MG63 (cell line): ENCODE data around the gene DTNB. TPM values are rescaled to one million over a fixed set of nuclear protein-coding genes. Genes with fewer than 3 reads are reported as not detected.

ENCODE experiments used
- DNase-seq: peaks from one replicate; pipeline ENCODE4 v3.0.0-alpha.2; 2020
- H3K27me3 ChIP-seq: fragments of 250-450 bp; sonication (Bioruptor Pico); 2 replicates; pipeline ENCODE4 v1.5.1; 2020; ENCODE audit warnings: mild to moderate bottlenecking, moderate library complexity
- H3K36me3 ChIP-seq: fragments of 250-450 bp; sonication (Bioruptor Pico); 2 replicates; pipeline ENCODE4 v1.5.1; 2020; ENCODE audit warnings: mild to moderate bottlenecking, moderate library complexity
- H3K4me3 ChIP-seq: fragments of 250-450 bp; sonication (Bioruptor Pico); 2 replicates; pipeline ENCODE4 v1.5.1; 2020; ENCODE audit warnings: mild to moderate bottlenecking, moderate library complexity
- H3K9me3 ChIP-seq: fragments of 250-450 bp; sonication (Bioruptor Pico); 2 replicates; pipeline ENCODE4 v1.5.1; 2020; ENCODE audit warnings: mild to moderate bottlenecking, moderate library complexity
- total RNA-seq: library from RNA; depleted of rRNA; stranded (reverse); fragments of >200 nt; shearing (Covaris generic); gene quantifications from 2 replicates; pipeline ENCODE4 v1.2.3, GENCODE V29; 2014; ENCODE audit warnings: low replicate concordance

DTNB gene
- total RNA-seq, 1 experiment from 2014 or later, result 8.2 TPM

GRCh38 chr2:25483607-25484266, 189.6 kb downstream of the DTNB start:
- Histone ChIP-seq H3K36me3 (no peaks in the 10 kb centered on the region), H3K9me3 (no peaks in the 10 kb centered on the region), H3K4me3 (no peak overlapping the region), H3K27me3 (no peaks in the 10 kb centered on the region)
- no peak for DNase-seq

GRCh38 chr2:25482341-25482740, 191.0 kb downstream of the DTNB start:
- Histone ChIP-seq H3K36me3 (no peaks in the 10 kb centered on the region), H3K27me3 (no peaks in the 10 kb centered on the region), H3K9me3 (no peaks in the 10 kb centered on the region), H3K4me3 (no peak overlapping the region)
- no peak for DNase-seq

GRCh38 chr2:25481381-25482300, 191.7 kb downstream of the DTNB start:
- DNase-seq, result no peak
- Histone ChIP-seq H3K27me3 (no peaks in the 10 kb centered on the region), H3K9me3 (no peaks in the 10 kb centered on the region), H3K36me3 (no peaks in the 10 kb centered on the region), H3K4me3 (no peak overlapping the region)

- no peak for DNase-seq
Observed at GRCh38 chr2:25480561-25480960, 192.8 kb downstream of the DTNB start.

GRCh38 chr2:25479761-25480160, 193.6 kb downstream of the DTNB start:
- H3K36me3 ChIP-seq, result no peaks in the 10 kb centered on the region
- peaks cover 7% of the 10 kb centered on the region; the same call in 1 of the 2 replicates for H3K9me3 ChIP-seq
- H3K4me3 ChIP-seq, result no peak overlapping the region
- no peaks in the 10 kb centered on the region for H3K27me3 ChIP-seq
- no peak for DNase-seq

More at GRCh38 chr2:25480561-25480960, 192.8 kb downstream of the DTNB start:
- Histone ChIP-seq H3K27me3 (no peaks in the 10 kb centered on the region), H3K9me3 (peaks cover 2% of the 10 kb centered on the region; the same call in 1 of the 2 replicates), H3K36me3 (no peaks in the 10 kb centered on the region), H3K4me3 (no peak overlapping the region)

- Histone ChIP-seq H3K36me3 (no peaks in the 10 kb centered on the region), H3K9me3 (peaks cover 10% of the 10 kb centered on the region; the same call in 1 of the 2 replicates), H3K27me3 (no peaks in the 10 kb centered on the region)
Observed at GRCh38 chr2:25478736-25479135, 194.6 kb downstream of the DTNB start.

GRCh38 chr2:25473758-25474340, 199.5 kb downstream of the DTNB start:
- Histone ChIP-seq H3K36me3 (no peaks in the 10 kb centered on the region), H3K4me3 (no peak overlapping the region), H3K27me3 (no peaks in the 10 kb centered on the region), H3K9me3 (peaks cover 10% of the 10 kb centered on the region; the same call in 1 of the 2 replicates)
- DNase-seq, result no peak

More at GRCh38 chr2:25478736-25479135, 194.6 kb downstream of the DTNB start:
- no peak overlapping the region for H3K4me3 ChIP-seq
- no peak for DNase-seq

- peaks cover 10% of the 10 kb centered on the region; the same call in 1 of the 2 replicates for H3K9me3 ChIP-seq
- DNase-seq, result no peak
- no peaks in the 10 kb centered on the region for H3K27me3 ChIP-seq
- H3K4me3 ChIP-seq, result no peak overlapping the region
- H3K36me3 ChIP-seq, result no peaks in the 10 kb centered on the region
Observed at GRCh38 chr2:25473131-25473530, 200.2 kb downstream of the DTNB start.

GRCh38 chr2:25470806-25471205, 202.6 kb downstream of the DTNB start:
- no peak for DNase-seq
- no peak overlapping the region for H3K4me3 ChIP-seq
- no peaks in the 10 kb centered on the region for H3K36me3 ChIP-seq
- peaks cover 10% of the 10 kb centered on the region; the same call in 1 of the 2 replicates for H3K9me3 ChIP-seq
- no peaks in the 10 kb centered on the region for H3K27me3 ChIP-seq

- Histone ChIP-seq H3K27me3 (no peaks in the 10 kb centered on the region), H3K4me3 (no peak overlapping the region), H3K9me3 (no peaks in the 10 kb centered on the region), H3K36me3 (no peaks in the 10 kb centered on the region)
- DNase-seq, result no peak
Observed at GRCh38 chr2:25467743-25468142, 205.6 kb downstream of the DTNB start.

GRCh38 chr2:25462021-25462420, 211.4 kb downstream of the DTNB start:
- no peak for DNase-seq
- Histone ChIP-seq H3K36me3 (no peaks in the 10 kb centered on the region), H3K27me3 (no peaks in the 10 kb centered on the region), H3K4me3 (no peak overlapping the region), H3K9me3 (no peaks in the 10 kb centered on the region)

GRCh38 chr2:25460261-25460905, 213.0 kb downstream of the DTNB start:
- DNase-seq, result no peak

GRCh38 chr2:25454824-25455611, 218.4 kb downstream of the DTNB start:
- no peak for DNase-seq
- no peaks in the 10 kb centered on the region for H3K36me3 ChIP-seq
- no peaks in the 10 kb centered on the region for H3K9me3 ChIP-seq
- H3K27me3 ChIP-seq, result no peaks in the 10 kb centered on the region
- no peak overlapping the region for H3K4me3 ChIP-seq

More at GRCh38 chr2:25460261-25460905, 213.0 kb downstream of the DTNB start:
- no peaks in the 10 kb centered on the region for H3K36me3 ChIP-seq
- H3K4me3 ChIP-seq, result no peak overlapping the region
- H3K27me3 ChIP-seq, result no peaks in the 10 kb centered on the region
- no peaks in the 10 kb centered on the region for H3K9me3 ChIP-seq

- H3K27me3 ChIP-seq, result no peaks in the 10 kb centered on the region
- H3K36me3 ChIP-seq, result no peaks in the 10 kb centered on the region
- H3K4me3 ChIP-seq, result no peak overlapping the region
- DNase-seq, result peak; percentile 2
- H3K9me3 ChIP-seq, result no peaks in the 10 kb centered on the region
Observed at GRCh38 chr2:25453199-25453905, 220.0 kb downstream of the DTNB start.

GRCh38 chr2:25448808-25449207, 224.6 kb downstream of the DTNB start:
- H3K4me3 ChIP-seq, result no peak overlapping the region
- no peak for DNase-seq

More at GRCh38 chr2:25448808-25449207, 224.6 kb downstream of the DTNB start:
- no peaks in the 10 kb centered on the region for H3K27me3 ChIP-seq
- no peaks in the 10 kb centered on the region for H3K36me3 ChIP-seq
- no peaks in the 10 kb centered on the region for H3K9me3 ChIP-seq
